ENCODE data around the gene CLSTN1.

The CLSTN1 gene

GRCh38 chr1:9841460-9841859 is 17.7 kb upstream of the CLSTN1 start:
- no peak for TF ChIP-seq CTCF (IDR thresholded peaks at IDR 0.05; ENCODE audit: insufficient read depth, missing control alignments)
- FAIRE-seq (no peak), DNase-seq (ENCODE audit: insufficient read length, low spot score) (no peak)

DNA sequence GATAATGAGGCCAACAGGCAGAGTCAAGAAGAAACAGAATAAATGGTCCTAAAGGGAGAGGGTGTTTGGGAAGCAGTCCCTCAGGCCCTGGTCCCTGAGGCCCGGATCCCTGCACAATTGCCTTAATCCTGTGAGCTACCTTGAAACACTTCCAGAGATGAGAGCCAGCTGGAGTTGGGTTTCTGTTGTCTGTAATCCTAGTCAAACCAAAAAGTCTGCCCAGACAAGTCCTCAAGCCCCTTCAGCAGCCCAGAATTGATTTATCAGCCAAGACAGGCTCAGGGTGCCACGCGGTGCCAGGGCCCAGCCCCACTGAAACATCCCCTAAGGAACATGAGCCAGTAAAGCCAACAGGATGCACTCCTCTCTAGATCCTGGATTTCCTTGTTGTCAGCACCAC is 16.4 kb upstream of the CLSTN1 start:
- FAIRE-seq (no peak), DNase-seq (ENCODE audit: insufficient read length, low spot score) (no peak)
- TF ChIP-seq CTCF (IDR thresholded peaks at IDR 0.05; ENCODE audit: insufficient read depth, missing control alignments), result no peak

DNA sequence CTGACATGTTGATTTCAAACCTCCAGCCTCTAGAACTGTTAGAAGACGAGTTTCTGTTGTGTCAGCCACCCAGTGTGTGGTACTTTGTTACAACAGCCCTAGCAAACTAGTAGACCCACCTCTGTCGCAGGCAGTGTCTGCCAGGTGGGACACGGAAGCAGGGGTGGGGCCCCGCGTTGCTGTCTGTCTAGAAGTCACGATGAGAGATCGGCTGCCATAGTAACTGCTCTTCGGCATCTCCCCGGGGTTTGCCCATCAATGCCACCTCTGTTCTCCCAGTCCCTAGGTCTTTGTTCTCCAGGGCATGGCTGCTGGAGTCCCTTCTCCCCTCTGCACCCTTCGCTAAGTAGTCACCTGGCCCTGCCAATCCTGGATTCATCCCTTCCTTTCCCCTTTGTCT is 15.2 kb upstream of the CLSTN1 start:
- FAIRE-seq (no peak), DNase-seq (ENCODE audit: insufficient read length, low spot score) (no peak)
- no peak for TF ChIP-seq CTCF (IDR thresholded peaks at IDR 0.05; ENCODE audit: insufficient read depth, missing control alignments)

GRCh38 chr1:9836632-9836960 is 12.8 kb upstream of the CLSTN1 start:
- TF ChIP-seq CTCF (IDR thresholded peaks at IDR 0.05; ENCODE audit: insufficient read depth, missing control alignments), result no peak
- DNase-seq (ENCODE audit: insufficient read length, low spot score), result no peak
- no peak for FAIRE-seq

DNA sequence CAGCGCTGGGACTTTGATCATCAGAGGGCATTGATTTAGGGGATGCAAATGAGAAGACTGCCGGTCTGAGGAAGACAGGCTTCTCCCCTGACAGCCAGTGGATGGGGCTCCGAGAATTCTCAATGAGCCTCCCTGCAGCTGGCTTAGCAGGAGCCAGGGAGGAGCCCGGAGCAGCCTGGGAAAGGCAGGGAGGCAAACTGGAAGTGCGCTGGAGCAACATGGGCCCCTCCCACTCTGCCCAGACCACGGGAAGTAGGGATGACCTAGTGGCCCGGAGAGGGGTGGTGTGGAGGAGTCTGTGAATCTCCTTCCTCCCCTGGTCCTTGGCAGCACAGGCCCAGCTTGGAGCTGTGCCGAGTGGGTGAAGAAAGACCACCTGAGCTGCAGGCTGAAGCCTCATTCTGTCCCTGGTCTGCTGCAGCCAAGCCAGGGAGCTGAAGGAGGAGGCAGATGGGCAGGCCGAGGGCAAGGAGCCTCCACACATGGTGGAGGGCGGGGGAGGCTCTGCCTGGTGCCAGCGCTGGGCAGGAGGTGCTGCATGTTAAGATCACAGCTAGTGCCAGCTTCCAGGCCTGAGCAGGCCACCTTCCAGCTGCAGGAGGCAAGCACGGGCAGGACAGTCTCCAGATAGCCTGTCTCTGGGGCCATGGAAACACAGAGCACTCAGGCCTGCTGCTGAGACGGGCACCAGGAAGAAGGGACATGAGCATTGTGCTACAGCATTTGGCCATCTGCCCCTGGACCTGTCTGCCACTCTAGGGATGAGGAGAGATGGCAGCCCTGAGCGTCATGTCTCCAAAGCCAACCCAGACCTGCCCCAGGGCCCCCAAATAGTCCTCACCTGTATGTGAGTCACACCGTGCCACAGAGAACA is 12.2 kb upstream of the CLSTN1 start:
- FAIRE-seq, result no peak
- TF ChIP-seq CTCF (IDR thresholded peaks at IDR 0.05; ENCODE audit: insufficient read depth, missing control alignments), result peak; percentile 7
- no peak for DNase-seq (ENCODE audit: insufficient read length, low spot score)

GRCh38 chr1:9835404-9835757 is 11.6 kb upstream of the CLSTN1 start:
- no peak for FAIRE-seq
- DNase-seq (ENCODE audit: insufficient read length, low spot score), result no peak
- TF ChIP-seq CTCF (IDR thresholded peaks at IDR 0.05; ENCODE audit: insufficient read depth, missing control alignments), result no peak

DNA sequence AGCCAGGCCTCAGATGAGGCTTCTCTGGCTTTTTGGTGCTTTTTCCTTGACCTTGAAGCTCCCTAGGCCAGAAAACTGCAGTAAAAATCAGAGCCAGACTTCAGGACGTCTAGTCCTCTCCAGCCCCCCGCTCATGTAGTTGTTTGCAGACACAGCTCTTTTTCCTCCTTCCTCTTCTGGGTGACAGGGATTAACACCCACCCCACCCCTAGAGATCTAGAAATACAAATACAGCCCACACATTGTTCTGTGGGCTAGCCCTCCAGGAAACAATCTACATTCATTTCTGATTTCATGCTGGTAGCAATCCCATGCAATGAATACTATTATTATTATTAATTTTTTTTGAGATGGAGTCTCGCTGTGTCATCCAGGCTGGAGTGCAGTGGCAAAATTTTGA is 9.9 kb upstream of the CLSTN1 start:
- no peak for DNase-seq (ENCODE audit: insufficient read length, low spot score)
- FAIRE-seq, result no peak

More for the DNA sequence above, 9.9 kb upstream of the CLSTN1 start:
- no peak for TF ChIP-seq CTCF (IDR thresholded peaks at IDR 0.05; ENCODE audit: insufficient read depth, missing control alignments)

Data from D721Med (cell line).